Activated naive CD4-positive, alpha-beta T cell treated with anti-CD3 and anti-CD28 coated beads, Interleukin-2, amount 10 ng/mL, durations not matched to agents 7 days and 5 days (primary cell): Measurements from ENCODE around the gene PLEKHG1.

Experiments used
- CTCF ChIA-PET: fragments of 350-600 bp; sonication (Branson Sonifier 250); formaldehyde crosslinking; loops from one replicate; lab custom pipeline; 2021; ENCODE audit warnings: antibody characterized with exemption; lab: Charles Lee
- DNase-seq: peaks from one replicate; pipeline ENCODE4 v3.0.0-alpha.2; 2020
- H3K27ac Mint-ChIP-seq: one replicate; pipeline ENCODE4 v1.8.0; 2021; ENCODE audit warnings: mild to moderate bottlenecking, moderate library complexity, mixed read lengths
- H3K27me3 Mint-ChIP-seq: one replicate; pipeline ENCODE4 v1.8.0; 2021; ENCODE audit warnings: mild to moderate bottlenecking, mixed read lengths
- H3K36me3 Mint-ChIP-seq: one replicate; pipeline ENCODE4 v1.8.0; 2021; ENCODE audit warnings: mixed read lengths
- H3K4me1 Mint-ChIP-seq: one replicate; pipeline ENCODE4 v1.8.0; 2021; ENCODE audit warnings: mixed read lengths
- H3K4me3 Mint-ChIP-seq: one replicate; pipeline ENCODE4 v1.8.0; 2021; ENCODE audit warnings: mild to moderate bottlenecking, moderate library complexity, mixed read lengths
- H3K9me3 Mint-ChIP-seq: one replicate; pipeline ENCODE4 v1.8.0; 2021; ENCODE audit warnings: mixed read lengths

PLEKHG1 gene

DNA sequence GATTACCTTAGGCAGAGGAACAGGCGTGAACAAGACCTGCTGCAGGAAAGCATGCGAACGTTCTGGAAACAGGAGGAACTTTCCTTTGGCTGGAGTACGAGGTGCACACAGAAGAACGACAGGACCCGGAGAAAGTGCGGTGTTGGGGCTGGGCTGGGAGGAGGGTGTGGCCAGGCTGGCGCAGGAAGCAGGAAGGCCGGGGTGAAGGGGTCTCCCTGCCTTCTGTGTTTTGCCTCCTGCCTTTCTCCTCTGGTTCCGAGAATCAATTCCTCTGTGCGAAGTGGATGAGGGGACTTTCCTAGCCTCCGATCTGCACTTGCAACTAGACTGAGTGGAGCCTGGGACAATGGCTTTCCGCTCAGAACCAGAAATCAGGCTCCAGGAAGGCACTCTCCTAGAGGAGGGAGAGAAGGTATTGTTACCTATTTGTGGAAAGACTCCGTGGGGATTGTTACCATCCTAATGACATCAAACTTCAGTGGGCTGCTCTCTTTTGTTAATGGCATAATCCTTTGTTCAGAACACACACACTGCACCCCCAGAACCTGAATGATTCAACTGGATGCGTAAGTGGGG, 22.9 kb upstream of the PLEKHG1 start:
- no peaks in the 10 kb centered on the region for H3K36me3 Mint-ChIP-seq
- no peaks in the 10 kb centered on the region for H3K4me1 Mint-ChIP-seq
- no peak overlapping the region for H3K4me3 Mint-ChIP-seq
- no peak for DNase-seq
- CTCF ChIA-PET: no interaction called here
- peaks cover 25% of the 10 kb centered on the region for H3K27me3 Mint-ChIP-seq
- no peaks in the 10 kb centered on the region for H3K9me3 Mint-ChIP-seq
- H3K27ac Mint-ChIP-seq: no peak overlapping the region

DNA sequence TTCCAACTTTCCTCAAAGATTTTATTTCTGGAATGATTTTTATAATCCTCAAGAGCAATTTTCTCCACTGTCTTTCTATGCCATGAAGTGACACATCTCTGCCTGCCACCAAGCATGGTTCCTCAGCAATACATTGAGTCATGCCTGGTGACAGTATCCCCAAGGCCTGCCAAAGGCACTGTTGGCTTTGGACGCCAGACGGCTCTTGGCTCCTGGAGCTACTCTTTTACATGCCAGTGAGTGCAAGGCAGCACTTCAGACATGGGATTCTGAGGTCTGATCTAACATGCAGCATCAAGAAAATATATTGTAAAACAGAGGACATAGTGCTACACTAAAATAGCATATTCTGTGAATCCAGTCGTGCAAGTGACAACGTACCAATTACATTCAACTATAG, 20.1 kb upstream of the PLEKHG1 start:
- DNase-seq: no peak
- Mint-ChIP-seq H3K36me3 (no peaks in the 10 kb centered on the region), H3K27ac (no peak overlapping the region), H3K4me3 (no peak overlapping the region), H3K27me3 (peaks cover 19% of the 10 kb centered on the region), H3K4me1 (no peaks in the 10 kb centered on the region), H3K9me3 (no peaks in the 10 kb centered on the region)
- CTCF ChIA-PET: no interaction called here

DNA sequence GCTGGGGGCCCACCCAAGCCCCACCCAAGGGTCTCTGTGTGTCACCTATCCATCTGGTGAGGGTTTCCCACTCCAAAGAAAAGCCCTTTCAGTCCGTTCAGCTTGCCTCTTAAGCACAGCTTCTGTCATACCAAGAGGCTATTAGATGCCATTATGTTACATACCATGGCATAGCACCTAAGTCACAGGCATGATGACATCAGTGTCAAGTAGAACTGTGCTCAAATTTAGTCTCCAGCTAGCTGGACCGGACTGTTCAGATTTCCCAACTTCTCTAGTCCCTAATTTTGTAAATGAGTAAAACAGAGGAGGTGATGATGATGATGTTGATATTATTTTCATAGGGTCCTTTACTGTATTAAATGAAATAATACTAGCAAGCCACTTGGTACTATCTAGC, 19.2 kb upstream of the PLEKHG1 start:
- Mint-ChIP-seq H3K4me3 (no peak overlapping the region), H3K36me3 (no peaks in the 10 kb centered on the region), H3K4me1 (no peaks in the 10 kb centered on the region), H3K27me3 (peaks cover 17% of the 10 kb centered on the region), H3K9me3 (no peaks in the 10 kb centered on the region), H3K27ac (no peak overlapping the region)
- CTCF ChIA-PET: no interaction called here
- no peak for DNase-seq

DNA sequence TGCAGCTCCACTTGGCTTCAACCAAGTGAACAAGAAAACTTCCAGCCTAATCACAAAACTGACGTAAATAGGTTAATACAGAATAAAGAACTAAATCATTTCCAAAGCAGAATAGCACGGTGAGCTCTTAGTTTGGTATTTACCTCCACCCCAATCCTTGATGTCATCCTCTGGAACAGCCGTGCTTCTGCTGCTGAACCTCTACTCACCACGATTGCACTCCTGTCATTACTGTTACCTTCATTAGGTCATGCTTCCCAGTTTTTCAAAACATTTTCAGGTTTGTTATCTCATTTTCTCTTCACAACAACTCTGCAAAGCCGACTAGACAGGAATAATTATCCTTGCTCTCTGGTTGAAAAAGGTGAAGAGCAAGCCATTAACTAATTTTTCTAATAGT, 15.6 kb upstream of the PLEKHG1 start:
- Mint-ChIP-seq H3K27me3 (peaks cover 11% of the 10 kb centered on the region), H3K4me1 (no peaks in the 10 kb centered on the region), H3K9me3 (no peaks in the 10 kb centered on the region), H3K4me3 (no peak overlapping the region), H3K27ac (no peak overlapping the region), H3K36me3 (no peaks in the 10 kb centered on the region)
- no peak for DNase-seq
- CTCF ChIA-PET: no interaction called here

DNA sequence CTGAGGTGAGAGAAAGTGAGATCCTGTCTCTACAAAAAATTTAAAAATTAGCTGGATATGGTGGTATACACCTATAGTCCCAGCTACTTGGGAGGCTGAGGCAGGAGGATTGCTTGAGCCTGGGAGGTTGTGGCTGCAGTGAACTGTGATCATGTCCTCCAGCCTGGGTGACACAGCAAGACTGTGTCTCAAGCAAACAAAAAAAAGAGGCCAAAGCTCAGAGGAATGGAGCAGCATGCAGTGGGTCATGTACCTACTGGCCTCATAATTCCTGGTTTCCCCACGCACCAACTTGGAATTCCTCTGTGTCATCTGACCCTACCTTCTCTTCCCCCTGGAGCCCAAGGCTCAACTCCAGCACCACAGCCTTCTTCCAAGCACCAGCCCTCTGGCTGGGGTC, 15.1 kb upstream of the PLEKHG1 start:
- no peaks in the 10 kb centered on the region for H3K9me3 Mint-ChIP-seq
- no peak overlapping the region for H3K27ac Mint-ChIP-seq
- CTCF ChIA-PET: no interaction called here
- DNase-seq: no peak
- H3K4me3 Mint-ChIP-seq: no peak overlapping the region
- H3K36me3 Mint-ChIP-seq: no peaks in the 10 kb centered on the region
- no peaks in the 10 kb centered on the region for H3K4me1 Mint-ChIP-seq
- H3K27me3 Mint-ChIP-seq: peaks cover 12% of the 10 kb centered on the region

DNA sequence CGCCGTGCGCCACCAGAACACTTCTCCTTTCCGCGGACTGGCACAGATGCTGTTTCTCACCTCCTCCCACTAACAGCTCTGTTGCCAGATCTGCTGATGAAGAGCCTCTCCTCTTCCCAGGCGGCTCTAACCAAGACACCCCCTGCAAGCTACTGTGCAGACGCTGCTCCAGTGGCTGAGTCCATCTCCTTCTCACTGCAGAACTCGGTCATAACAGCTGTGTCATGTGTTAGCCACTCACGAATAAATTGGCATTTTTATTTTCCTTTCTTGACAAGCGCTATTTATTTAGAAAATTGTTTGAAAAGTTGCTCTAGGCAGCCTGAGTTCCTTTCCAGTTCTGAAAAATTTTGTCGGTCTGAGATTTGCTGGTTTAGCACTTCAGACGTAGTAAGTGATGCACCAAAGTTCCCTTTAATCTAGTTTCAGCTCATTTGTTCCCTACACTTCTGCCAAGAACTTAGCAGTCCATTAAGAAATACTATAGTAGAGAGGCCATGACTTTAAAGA, 12.8 kb upstream of the PLEKHG1 start:
- Mint-ChIP-seq H3K27ac (peak overlapping the region; percentile 60), H3K4me3 (no peak overlapping the region), H3K9me3 (no peaks in the 10 kb centered on the region), H3K4me1 (no peaks in the 10 kb centered on the region), H3K27me3 (peaks cover 19% of the 10 kb centered on the region), H3K36me3 (no peaks in the 10 kb centered on the region)
- no peak for DNase-seq
- CTCF ChIA-PET: no interaction called here

DNA sequence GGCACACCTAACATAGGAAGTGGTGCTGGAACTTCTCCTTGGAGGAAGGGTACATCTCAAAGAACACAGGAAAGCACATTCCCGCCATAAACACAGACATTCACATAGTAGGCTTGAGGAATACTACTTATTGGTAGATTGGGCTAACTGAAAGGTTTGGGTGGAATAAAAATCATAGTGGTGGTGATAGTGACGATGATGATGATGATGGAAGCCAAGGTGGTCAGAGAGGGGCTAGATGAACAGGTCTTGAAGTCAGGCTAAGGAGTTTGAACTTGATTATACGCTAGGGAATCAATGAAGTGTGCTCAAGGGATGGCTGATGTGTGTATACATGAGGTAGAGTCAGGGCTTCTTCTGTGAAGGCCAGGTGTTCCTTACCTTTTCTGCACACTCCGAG, 12.0 kb upstream of the PLEKHG1 start:
- no peaks in the 10 kb centered on the region for H3K9me3 Mint-ChIP-seq
- H3K27me3 Mint-ChIP-seq: peaks cover 23% of the 10 kb centered on the region
- H3K27ac Mint-ChIP-seq: no peak overlapping the region
- H3K4me3 Mint-ChIP-seq: no peak overlapping the region
- no peaks in the 10 kb centered on the region for H3K36me3 Mint-ChIP-seq
- no peak for DNase-seq
- H3K4me1 Mint-ChIP-seq: no peaks in the 10 kb centered on the region
- CTCF ChIA-PET: no interaction called here

DNA sequence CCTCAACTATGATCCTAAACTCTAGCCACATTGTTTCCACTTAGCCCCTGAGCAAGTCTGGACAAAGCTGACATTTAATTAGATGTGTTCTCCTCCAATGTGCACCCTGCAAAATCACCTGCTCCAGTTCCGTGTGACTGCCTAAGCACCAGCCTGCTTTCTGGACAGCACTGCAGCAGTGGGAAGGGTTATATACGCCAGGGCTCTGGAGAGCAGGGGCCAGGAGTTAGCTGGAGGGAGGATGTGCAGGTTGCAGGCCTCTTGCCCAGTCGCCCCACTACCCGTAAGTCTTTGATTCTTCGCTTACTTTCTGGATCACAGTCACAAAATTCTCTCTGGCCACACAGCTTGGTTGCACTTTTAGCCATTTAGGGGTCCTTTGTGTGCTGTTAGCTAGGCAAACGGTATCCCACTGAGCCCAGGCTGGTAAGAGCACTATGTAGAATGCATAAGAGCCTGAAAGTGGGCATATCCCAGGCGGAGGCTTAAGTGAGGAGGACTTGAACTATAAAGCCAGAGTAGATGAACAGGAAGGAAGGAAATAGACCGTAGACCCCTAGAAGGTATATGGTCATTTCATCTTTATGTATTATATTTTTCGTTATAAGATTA, 10.7 kb upstream of the PLEKHG1 start:
- no peak overlapping the region for H3K27ac Mint-ChIP-seq
- H3K27me3 Mint-ChIP-seq: peaks cover 19% of the 10 kb centered on the region
- no peaks in the 10 kb centered on the region for H3K4me1 Mint-ChIP-seq
- H3K36me3 Mint-ChIP-seq: no peaks in the 10 kb centered on the region
- no peaks in the 10 kb centered on the region for H3K9me3 Mint-ChIP-seq
- CTCF ChIA-PET: no interaction called here
- no peak overlapping the region for H3K4me3 Mint-ChIP-seq
- DNase-seq: no peak

DNA sequence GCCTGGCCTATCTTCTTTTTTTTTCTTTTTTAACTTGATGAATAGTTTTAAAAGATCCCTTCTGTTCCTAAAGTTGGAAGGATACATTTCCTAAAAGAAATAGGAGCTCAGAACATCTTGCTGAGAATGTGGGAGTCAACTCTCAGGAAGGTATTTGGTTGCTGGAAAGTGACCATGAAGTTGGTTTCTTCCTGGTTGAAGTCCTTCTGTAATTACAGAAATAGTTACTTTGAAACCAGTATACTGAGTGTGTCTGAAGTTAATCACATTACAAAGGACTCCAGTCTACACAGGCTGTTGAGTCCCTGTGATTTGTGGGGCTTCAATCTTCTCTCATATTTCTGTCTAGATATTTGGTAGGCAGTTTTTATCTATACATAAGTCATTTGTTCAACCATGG, 9.8 kb upstream of the PLEKHG1 start:
- Mint-ChIP-seq H3K27me3 (peaks cover 19% of the 10 kb centered on the region), H3K4me1 (no peaks in the 10 kb centered on the region), H3K27ac (no peak overlapping the region), H3K36me3 (no peaks in the 10 kb centered on the region), H3K4me3 (no peak overlapping the region), H3K9me3 (no peaks in the 10 kb centered on the region)
- DNase-seq: no peak
- CTCF ChIA-PET: no interaction called here

DNA sequence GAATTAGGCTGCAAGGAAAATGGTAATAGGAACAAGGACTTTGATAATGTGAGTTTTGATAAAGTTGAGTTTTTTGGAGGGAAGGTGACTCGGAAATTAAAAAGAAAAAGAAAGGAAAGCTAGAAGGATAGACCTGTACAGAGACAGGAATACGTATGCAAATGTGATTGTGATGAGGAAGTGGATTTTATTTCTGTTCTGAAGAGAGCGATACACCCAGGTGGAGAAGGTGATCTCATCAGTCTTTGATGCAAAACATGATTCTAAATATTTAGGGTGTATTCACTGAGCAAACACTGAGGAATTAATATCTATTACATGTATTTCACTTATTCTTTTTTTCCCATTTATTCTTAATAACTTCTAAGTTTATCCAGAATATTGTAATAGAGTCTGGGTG, 9.2 kb upstream of the PLEKHG1 start:
- no peak for DNase-seq
- Mint-ChIP-seq H3K27me3 (peaks cover 19% of the 10 kb centered on the region), H3K9me3 (no peaks in the 10 kb centered on the region), H3K36me3 (no peaks in the 10 kb centered on the region), H3K27ac (no peak overlapping the region), H3K4me3 (no peak overlapping the region), H3K4me1 (no peaks in the 10 kb centered on the region)
- CTCF ChIA-PET: no interaction called here

DNA sequence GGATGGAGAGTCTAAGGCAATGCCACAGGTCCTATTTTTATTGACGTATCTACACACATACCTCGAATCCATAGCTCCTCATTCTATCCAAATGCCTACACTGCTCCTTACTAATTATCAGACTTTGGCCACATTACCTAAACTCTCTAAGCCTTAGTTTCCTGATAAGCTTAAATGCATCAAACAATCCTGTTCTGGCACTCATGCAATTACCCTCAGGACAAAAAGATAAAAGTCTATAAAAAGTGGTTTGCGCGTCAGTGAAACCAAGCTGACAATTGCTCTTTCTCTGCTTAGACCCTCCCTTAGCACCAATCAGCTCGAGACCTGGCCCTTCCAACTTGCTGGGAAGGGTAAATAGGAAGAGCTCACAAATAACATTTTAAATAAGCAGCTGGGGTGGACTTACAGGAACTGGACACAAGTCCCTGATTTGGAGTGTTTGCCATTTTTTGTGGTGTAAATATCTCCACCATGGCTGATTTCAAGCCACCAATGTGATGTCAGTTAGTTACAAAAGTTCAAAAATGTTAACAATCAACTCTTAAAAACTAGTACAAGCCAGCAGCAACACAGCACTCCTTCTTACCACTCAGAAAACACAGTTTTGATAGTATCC, 7.2 kb upstream of the PLEKHG1 start:
- no peaks in the 10 kb centered on the region for H3K36me3 Mint-ChIP-seq
- CTCF ChIA-PET: no interaction called here

DNA sequence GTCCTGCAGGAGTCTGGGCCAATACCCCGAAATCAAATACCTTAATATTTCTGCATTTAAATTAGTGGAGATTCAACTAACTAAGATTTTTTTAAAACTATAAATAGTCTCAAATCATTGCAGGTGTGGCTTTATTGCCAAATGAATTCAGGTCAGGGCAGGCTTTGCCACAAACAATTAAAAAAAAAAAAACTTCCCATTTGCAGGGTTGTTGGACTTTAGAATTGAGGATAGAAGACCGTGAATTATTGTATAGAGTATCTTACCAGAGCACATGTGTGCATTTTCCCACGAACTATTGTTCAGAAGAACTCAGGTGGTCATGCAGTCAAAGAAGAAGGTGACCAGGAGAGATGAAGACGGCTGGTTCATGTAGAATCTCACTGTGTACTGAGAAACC, 6.6 kb upstream of the PLEKHG1 start:
- CTCF ChIA-PET: no interaction called here
- Mint-ChIP-seq H3K36me3 (no peaks in the 10 kb centered on the region), H3K4me3 (no peak overlapping the region), H3K27me3 (peaks cover 19% of the 10 kb centered on the region), H3K27ac (no peak overlapping the region), H3K9me3 (no peaks in the 10 kb centered on the region), H3K4me1 (no peaks in the 10 kb centered on the region)
- no peak for DNase-seq

More for the DNA sequence above, 7.2 kb upstream of the PLEKHG1 start:
- no peak for DNase-seq
- Mint-ChIP-seq H3K4me3 (no peak overlapping the region), H3K4me1 (no peaks in the 10 kb centered on the region), H3K9me3 (no peaks in the 10 kb centered on the region), H3K27ac (no peak overlapping the region), H3K27me3 (peaks cover 15% of the 10 kb centered on the region)

DNA sequence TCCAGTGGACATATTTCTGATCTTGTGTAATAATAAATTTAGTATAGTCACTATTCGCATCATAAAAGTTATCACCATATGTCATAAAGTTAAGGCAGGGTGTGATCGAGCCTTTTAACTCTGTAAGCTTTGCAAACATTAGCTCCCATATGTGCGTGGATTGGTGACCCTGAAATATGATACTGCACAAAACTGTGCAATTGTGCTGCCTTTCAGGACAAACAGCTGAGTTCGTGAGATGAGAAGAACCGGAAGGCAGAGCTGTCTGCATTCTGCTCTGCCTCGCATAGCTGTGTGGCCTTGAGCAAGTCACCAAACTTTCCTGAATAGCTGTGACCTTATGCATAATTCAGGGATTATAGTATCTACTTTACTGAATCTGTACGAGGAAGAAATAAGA, 3.2 kb upstream of the PLEKHG1 start:
- Mint-ChIP-seq H3K9me3 (no peaks in the 10 kb centered on the region), H3K27ac (no peak overlapping the region), H3K36me3 (no peaks in the 10 kb centered on the region), H3K4me1 (peaks cover 17% of the 10 kb centered on the region), H3K27me3 (peaks cover 36% of the 10 kb centered on the region), H3K4me3 (no peak overlapping the region)
- CTCF ChIA-PET: no interaction called here
- DNase-seq: no peak

DNA sequence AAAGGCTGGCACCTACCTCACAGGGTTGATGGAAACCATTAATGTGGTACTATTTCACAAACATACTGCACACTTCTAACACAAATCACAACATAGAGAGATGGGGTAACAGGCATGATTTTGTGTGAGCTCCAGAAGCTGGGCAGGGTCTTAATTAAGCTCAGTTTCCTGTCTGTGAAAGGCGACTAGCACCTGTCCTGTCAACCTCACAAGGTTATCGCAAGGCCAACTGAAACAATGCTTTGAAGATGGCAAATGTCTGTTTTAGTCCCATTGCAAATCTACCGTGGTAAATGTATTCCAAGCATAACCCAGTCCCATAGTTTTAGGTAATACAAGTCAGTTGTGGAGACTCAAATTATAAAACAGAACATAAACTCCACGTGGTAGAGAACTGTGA, 1.3 kb upstream of the PLEKHG1 start:
- H3K4me1 Mint-ChIP-seq: peaks cover 17% of the 10 kb centered on the region
- H3K27me3 Mint-ChIP-seq: peaks cover 41% of the 10 kb centered on the region
- no peaks in the 10 kb centered on the region for H3K9me3 Mint-ChIP-seq
- no peak overlapping the region for H3K4me3 Mint-ChIP-seq
- no peak overlapping the region for H3K27ac Mint-ChIP-seq
- no peaks in the 10 kb centered on the region for H3K36me3 Mint-ChIP-seq
- DNase-seq: no peak
- CTCF ChIA-PET: interaction anchor here (0.6 to 1.4 kb wide), 2 partner anchors 217 to 625 kb away, joined by 3 to 4 read pairs; no protein-coding TSS in a partner anchor

DNA sequence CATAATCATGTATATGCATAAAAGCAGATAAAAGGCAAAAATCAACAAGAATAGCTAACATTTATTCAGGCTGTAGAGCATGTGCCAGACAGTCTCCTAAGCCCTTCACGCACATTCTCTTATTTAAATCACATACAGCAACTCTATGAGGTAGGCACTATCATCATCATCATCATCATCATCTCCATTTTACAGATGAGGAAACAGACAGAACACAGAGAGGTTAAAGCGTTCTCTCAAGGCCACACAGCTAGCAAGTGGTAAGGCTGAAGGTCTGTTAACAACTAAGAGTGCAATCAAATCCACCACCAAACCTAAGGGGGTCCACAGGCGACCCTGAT, 857 bp upstream of the PLEKHG1 start:
- CTCF ChIA-PET: interaction anchor here (0.8 to 1.4 kb wide), 2 partner anchors 181 to 216 kb away, joined by 3 to 4 read pairs; no protein-coding TSS in a partner anchor
- DNase-seq: no peak
- Mint-ChIP-seq H3K27me3 (peaks cover 41% of the 10 kb centered on the region), H3K4me1 (peaks cover 17% of the 10 kb centered on the region), H3K36me3 (no peaks in the 10 kb centered on the region), H3K9me3 (no peaks in the 10 kb centered on the region), H3K27ac (no peak overlapping the region), H3K4me3 (peak overlapping the region; percentile 72)
